SK-N-SH (cell line): ENCODE results near the gene GSG1L. TPM values are rescaled to one million over a fixed set of nuclear protein-coding genes. Genes with fewer than 3 reads are reported as not detected.

ENCODE experiments used
- CTCF ChIA-PET: fragments of 300-600, 350-600 bp; formaldehyde crosslinking; extraction: SDS; loops from one replicate; lab custom pipeline; 2021; lab: Yijun Ruan, JAX
- POLR2A ChIA-PET: fragments of 350-600 bp; sonication (Branson Sonifier 250); formaldehyde crosslinking; extraction: SDS; loops from one replicate; lab custom pipeline; 2020; ENCODE audit warnings: antibody characterized with exemption, inconsistent platforms; lab: Yijun Ruan, JAX
- DNase-seq: peaks from one replicate; pipeline ENCODE4 v3.0.0; 2012
- H2AFZ ChIP-seq: fragments of 200-600 bp; sonication (generic); 2 replicates; pipeline ENCODE4 v1.8.1; 2016; ENCODE audit warnings: antibody characterized with exemption, mild to moderate bottlenecking, low read depth
- H3F3A ChIP-seq: fragments of 200-600 bp; sonication (generic); replicated peaks from 2 replicates; pipeline ENCODE3; 2016; ENCODE audit warnings: antibody characterized with exemption, mild to moderate bottlenecking; ENCODE audit not compliant: insufficient read depth
- H3K27ac ChIP-seq, 2 experiments: fragments of 200-500 bp in 1 of 2; fragments of 200-600 bp in 1 of 2; sonication (Bioruptor generic) in 1 of 2; sonication (generic), shearing (Covaris generic) in 1 of 2; 2 replicates each; pipeline versions ENCODE4 v1.5.1 to v1.6.1; 2014 to 2016; ENCODE audit warnings: low read depth in 2 of 2, inconsistent platforms in 1 of 2, low read length in 1 of 2, mild to moderate bottlenecking in 1 of 2, mixed read lengths in 1 of 2
- H3K27me3 ChIP-seq: fragments of 200-600 bp; sonication (generic), shearing (Covaris generic); 2 replicates; pipeline ENCODE4 v1.6.1; 2016; ENCODE audit warnings: mixed run types; ENCODE audit not compliant: insufficient read depth
- H3K36me3 ChIP-seq, 2 experiments: fragments of 200-500 bp in 1 of 2; fragments of 200-600 bp in 1 of 2; sonication (Bioruptor generic) in 1 of 2; sonication (generic) in 1 of 2; replicated peaks in 1 of 2; 2 replicates each; pipeline versions ENCODE3 to v1.5.1; 2014 to 2016; ENCODE audit warnings: low read length in 1 of 2, mild to moderate bottlenecking in 1 of 2; ENCODE audit not compliant: insufficient read depth in 2 of 2, control insufficient read depth in 1 of 2
- H3K4me1 ChIP-seq, 2 experiments: fragments of 200-500 bp in 1 of 2; fragments of 200-600 bp in 1 of 2; sonication (Bioruptor generic) in 1 of 2; sonication (generic), shearing (Covaris generic) in 1 of 2; 2 replicates each; pipeline versions ENCODE4 v1.5.1 to v1.6.1; 2014 to 2016; ENCODE audit warnings: low read depth in 1 of 2, low read length in 1 of 2, mixed run types in 1 of 2; ENCODE audit not compliant: insufficient read depth in 2 of 2, control insufficient read depth in 1 of 2
- H3K4me2 ChIP-seq: fragments of 200-600 bp; sonication (generic), shearing (Covaris generic); 2 replicates; pipeline ENCODE4 v1.6.1; 2017; ENCODE audit warnings: mixed run types
- H3K4me3 ChIP-seq, 2 experiments: fragments of 200-500 bp in 1 of 2; fragments of 200-600 bp in 1 of 2; sonication (Bioruptor generic) in 1 of 2; sonication (generic), shearing (Covaris generic) in 1 of 2; 2 replicates each; pipeline versions ENCODE4 v1.5.1 to v1.8.1; 2014 to 2016; ENCODE audit warnings: low read depth in 2 of 2, inconsistent platforms in 1 of 2, low read length in 1 of 2, mild to moderate bottlenecking in 1 of 2, mixed read lengths in 1 of 2, moderate library complexity in 1 of 2
- H3K79me2 ChIP-seq: fragments of 200-600 bp; sonication (generic); 2 replicates; pipeline ENCODE4 v1.8.1; 2017; ENCODE audit warnings: mild to moderate bottlenecking; ENCODE audit not compliant: insufficient read depth
- H3K9ac ChIP-seq: fragments of 200-600 bp; sonication (generic); 2 replicates; pipeline ENCODE4 v1.6.1; 2017; ENCODE audit warnings: mixed run types
- H3K9me2 ChIP-seq: fragments of 200-600 bp; sonication (generic); 2 replicates; pipeline ENCODE4 v1.6.1; 2017; ENCODE audit warnings: mixed run types
- H3K9me3 ChIP-seq: fragments of 200-600 bp; sonication (generic); 2 replicates; pipeline ENCODE4 v1.6.1; 2017; ENCODE audit warnings: mixed run types, mild to moderate bottlenecking, moderate library complexity
- H4K20me1 ChIP-seq: fragments of 200-600 bp; sonication (generic); 2 replicates; pipeline ENCODE4 v1.6.1; 2017; ENCODE audit warnings: mild to moderate bottlenecking, mixed run types; ENCODE audit not compliant: insufficient read depth
- CHD2 ChIP-seq: fragments of 150-350 bp; IDR thresholded peaks from 2 replicates; pipeline ENCODE4 v1.6.1; 2018; ENCODE audit warnings: low read length; ENCODE audit not compliant: partially characterized antibody
- CTCF ChIP-seq: fragments of 200-600 bp; sonication (generic); IDR thresholded peaks from 2 replicates; pipeline ENCODE4 v1.6.1; 2017; ENCODE audit warnings: antibody characterized with exemption, mild to moderate bottlenecking, moderate library complexity
- EZH2phosphoT487 ChIP-seq: fragments of 200-600 bp; sonication (generic); IDR thresholded peaks from 2 replicates; pipeline ENCODE4 v1.6.1; 2017; ENCODE audit warnings: low read depth, mixed run types, mild to moderate bottlenecking, antibody characterized with exemption, moderate library complexity, borderline replicate concordance
- FOXJ3 ChIP-seq: sonication (generic); formaldehyde crosslinking; IDR thresholded peaks from 2 replicates; pipeline ENCODE4 v1.5.1; 2020; ENCODE audit warnings: mild to moderate bottlenecking, missing genetic modification reagents
- FOXM1 ChIP-seq: IDR thresholded peaks from 2 replicates; pipeline ENCODE4 v1.4.0; 2012; ENCODE audit warnings: low read depth, mild to moderate bottlenecking
- GATA2 ChIP-seq: sonication (generic); formaldehyde crosslinking; IDR thresholded peaks from 2 replicates; pipeline ENCODE4 v1.5.0; 2020; ENCODE audit warnings: mild to moderate bottlenecking, missing genetic modification reagents
- JUND ChIP-seq: IDR thresholded peaks from 2 replicates; pipeline ENCODE4 v1.4.0; 2012
- MEF2A ChIP-seq: IDR thresholded peaks from 2 replicates; pipeline ENCODE4 v1.4.0; 2012; ENCODE audit warnings: low read depth, borderline replicate concordance
- NRF1 ChIP-seq: IDR thresholded peaks from 2 replicates; pipeline ENCODE4 v1.6.1; 2012; ENCODE audit warnings: low read depth, mild to moderate bottlenecking, low read length
- RAD21 ChIP-seq: IDR thresholded peaks from 2 replicates; pipeline ENCODE4 v1.6.1; 2012; ENCODE audit warnings: mild to moderate bottlenecking, low read length
- REST ChIP-seq: IDR thresholded peaks from 2 replicates; pipeline ENCODE4 v1.6.1; 2012; ENCODE audit warnings: mild to moderate bottlenecking, low read depth, low read length, moderate library complexity
- RXRA ChIP-seq: IDR thresholded peaks from 2 replicates; pipeline ENCODE4 v1.4.0; 2012; ENCODE audit warnings: low read depth, mild to moderate bottlenecking, borderline replicate concordance
- TCF12 ChIP-seq: IDR thresholded peaks from 2 replicates; pipeline ENCODE4 v1.4.0; 2012
- TEAD4 ChIP-seq: IDR thresholded peaks from 2 replicates; pipeline ENCODE4 v1.4.0; 2012; ENCODE audit warnings: mild to moderate bottlenecking, borderline replicate concordance; ENCODE audit not compliant: insufficient read depth
- USF1 ChIP-seq: IDR thresholded peaks from 2 replicates; pipeline ENCODE4 v1.4.0; 2012; ENCODE audit warnings: low read depth, borderline replicate concordance
- USF2 ChIP-seq: fragments of 150-350 bp; IDR thresholded peaks from 2 replicates; pipeline ENCODE4 v1.6.1; 2017; ENCODE audit warnings: antibody characterized with exemption, low read length, low read depth, borderline replicate concordance
- YY1 ChIP-seq: IDR thresholded peaks from 2 replicates; pipeline ENCODE4 v1.4.0; 2012; ENCODE audit warnings: low read depth, mild to moderate bottlenecking
- WGBS: methylation state at CpG from one replicate; pipeline ENCODE4 v1.1.6; 2017; ENCODE audit warnings: low lambda C conversion rate; 5-methylcytosine and 5-hydroxymethylcytosine counted together
- polyA plus RNA-seq, 3 experiments: library from polyadenylated mRNA; depleted of rRNA; stranded (reverse); fragments of >200 nt; gene quantifications; 2 replicates each; pipeline ENCODE4 v1.2.3, GENCODE V29; 2012
- TF ChIP-seq, protein P1 (sequence below): IDR thresholded peaks from 2 replicates; pipeline ENCODE4; 2012

Gene GSG1L
- polyA plus RNA-seq, 1 of the 3 experiments (the other 2 are of a cell fraction) = not detected

DNA sequence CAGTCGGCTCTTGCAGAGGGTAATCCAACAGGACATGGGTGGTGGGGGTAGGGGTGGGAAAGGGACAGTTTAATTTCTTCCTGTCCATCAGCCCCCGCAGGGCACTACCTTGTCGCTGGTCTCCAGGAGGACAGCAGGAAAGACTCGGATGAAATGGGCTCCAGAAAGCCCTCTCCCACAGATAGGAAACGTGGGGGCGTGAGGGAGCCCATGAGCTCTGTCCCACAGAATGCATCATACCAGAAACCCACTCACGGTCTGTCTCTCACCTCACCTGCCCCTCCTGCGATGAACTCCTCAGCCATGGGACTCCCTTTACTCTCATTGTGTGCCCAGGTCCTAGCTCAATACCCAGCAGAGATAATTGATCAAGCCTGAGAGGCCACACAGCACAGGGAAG, 240.1 kb downstream of the GSG1L start:
- CTCF ChIA-PET = interaction anchor here (1.0 kb wide), 1 partner anchor 97 kb away, joined by 3 read pairs; no protein-coding TSS in a partner anchor
- no peak overlapping the region for H3K4me3 ChIP-seq
- H3K36me3 ChIP-seq = no peaks in the 10 kb centered on the region
- H3K27ac ChIP-seq = no peak overlapping the region
- H3K79me2 ChIP-seq = no peaks in the 10 kb centered on the region
- H3K27me3 ChIP-seq = peaks cover 11% of the 10 kb centered on the region; the same call in 1 of the 2 replicates
- 49% methylated on average over 8 of the region's 8 CpGs for WGBS
- no peaks in the 10 kb centered on the region for H4K20me1 ChIP-seq
- no peak for DNase-seq
- TF ChIP-seq YY1 (no peak), CHD2 (no peak), NRF1 (no peak), REST (no peak), CTCF (no peak), RXRA (no peak), TCF12 (no peak), USF2 (no peak), TEAD4 (no peak), USF1 (no peak), FOXJ3 (CRISPR knock-in tag) (no peak), MEF2A (no peak), EZH2phosphoT487 (no peak), GATA2 (CRISPR knock-in tag) (no peak), RAD21 (no peak), JUND (no peak), FOXM1 (no peak)
- TF ChIP-seq, protein P1, sequence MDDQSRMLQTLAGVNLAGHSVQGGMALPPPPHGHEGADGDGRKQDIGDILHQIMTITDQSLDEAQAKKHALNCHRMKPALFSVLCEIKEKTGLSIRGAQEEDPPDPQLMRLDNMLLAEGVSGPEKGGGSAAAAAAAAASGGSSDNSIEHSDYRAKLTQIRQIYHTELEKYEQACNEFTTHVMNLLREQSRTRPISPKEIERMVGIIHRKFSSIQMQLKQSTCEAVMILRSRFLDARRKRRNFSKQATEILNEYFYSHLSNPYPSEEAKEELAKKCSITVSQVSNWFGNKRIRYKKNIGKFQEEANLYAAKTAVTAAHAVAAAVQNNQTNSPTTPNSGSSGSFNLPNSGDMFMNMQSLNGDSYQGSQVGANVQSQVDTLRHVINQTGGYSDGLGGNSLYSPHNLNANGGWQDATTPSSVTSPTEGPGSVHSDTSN = no peak
- TF ChIP-seq, all 33 proteins: peak for 0
- POLR2A ChIA-PET = no interaction called here
- Histone ChIP-seq H3K9me3 (no peaks in the 10 kb centered on the region), H3K4me1 (no peaks in the 10 kb centered on the region), H3F3A (no peaks in the 10 kb centered on the region), H3K9ac (no peak overlapping the region), H3K9me2 (no peaks in the 10 kb centered on the region), H3K4me2 (no peak overlapping the region), H2AFZ (no peak overlapping the region)
